SK-N-MC (cell line): ENCODE measurements around the gene CXorf58.

Source experiments
- EZH2 ChIP-seq: fragments of 200-600 bp; sonication (generic); IDR thresholded peaks from one replicate; pipeline ENCODE4 v1.6.1; 2017; ENCODE audit warnings: antibody characterized with exemption
- POLR2AphosphoS5 ChIP-seq: IDR thresholded peaks from 2 replicates; pipeline ENCODE4 v1.6.1; 2012; ENCODE audit warnings: mild to moderate bottlenecking, low read depth, low read length, borderline replicate concordance

GRCh38 chrX:23901060-23901459, 6.7 kb upstream of the CXorf58 start:
- TF ChIP-seq EZH2 (no peak), POLR2AphosphoS5 (no peak)
